Astrocyte (in vitro differentiated cells and primary cell): ENCODE measurements around the gene GHRH. TPM values are rescaled to one million over a fixed set of nuclear protein-coding genes. Genes with fewer than 3 reads are reported as not detected.

Experiments used
- DNase-seq: peaks from one replicate; pipeline ENCODE4 v3.0.0-alpha.2; 2010; ENCODE audit warnings: low read depth
- FAIRE-seq: peaks from 2 replicates; lab custom pipeline; 2011; peaks lifted over from hg19 to GRCh38; lab: Jason Lieb, UNC
- H2AFZ ChIP-seq: 2 replicates; pipeline ENCODE4 v1.6.0; 2012; ENCODE audit warnings: low read depth, low read length, inconsistent platforms
- H3K27ac ChIP-seq: 2 replicates; pipeline ENCODE4 v1.5.1; 2011; ENCODE audit warnings: low read depth, low read length, inconsistent platforms
- H3K27me3 ChIP-seq: 2 replicates; pipeline ENCODE4 v1.6.0; 2011; ENCODE audit warnings: low read length, inconsistent platforms; ENCODE audit not compliant: insufficient read depth
- H3K36me3 ChIP-seq: 2 replicates; pipeline ENCODE4 v1.5.1; 2011; ENCODE audit warnings: low read length, inconsistent platforms; ENCODE audit not compliant: insufficient read depth
- H3K4me1 ChIP-seq: 2 replicates; pipeline ENCODE4 v1.5.1; 2011; ENCODE audit warnings: low read length, inconsistent platforms; ENCODE audit not compliant: insufficient read depth
- H3K4me2 ChIP-seq: 2 replicates; pipeline ENCODE4 v1.6.0; 2012; ENCODE audit warnings: low read length, inconsistent platforms
- H3K4me3 ChIP-seq: 2 replicates; pipeline ENCODE4 v1.5.1; 2011; ENCODE audit warnings: low read depth, mild to moderate bottlenecking, low read length, inconsistent platforms; ENCODE audit not compliant: insufficient read depth
- H3K79me2 ChIP-seq: 2 replicates; pipeline ENCODE4 v1.6.0; 2012; ENCODE audit warnings: mild to moderate bottlenecking, low read length, inconsistent platforms; ENCODE audit not compliant: insufficient read depth
- H3K9ac ChIP-seq: 2 replicates; pipeline ENCODE4 v1.6.0; 2012; ENCODE audit warnings: mild to moderate bottlenecking, low read length, inconsistent platforms
- H3K9me3 ChIP-seq: 2 replicates; pipeline ENCODE4 v1.5.1; 2012; ENCODE audit warnings: low read depth, mild to moderate bottlenecking, low read length, inconsistent platforms; ENCODE audit not compliant: insufficient read depth
- H4K20me1 ChIP-seq: 2 replicates; pipeline ENCODE4 v1.6.0; 2012; ENCODE audit warnings: low read length, inconsistent platforms; ENCODE audit not compliant: insufficient read depth
- H3K27ac Mint-ChIP-seq: one replicate; pipeline ENCODE4 v1.8.0; 2021; ENCODE audit warnings: mild to moderate bottlenecking, mixed read lengths; ENCODE audit not compliant: unreplicated experiment
- H3K27me3 Mint-ChIP-seq: one replicate; pipeline ENCODE4 v1.8.0; 2021; ENCODE audit warnings: low read depth, mixed read lengths; ENCODE audit not compliant: unreplicated experiment
- H3K36me3 Mint-ChIP-seq: one replicate; pipeline ENCODE4 v1.8.0; 2021; ENCODE audit warnings: low read depth, mixed read lengths; ENCODE audit not compliant: unreplicated experiment
- H3K4me1 Mint-ChIP-seq: one replicate; pipeline ENCODE4 v1.8.0; 2021; ENCODE audit warnings: low read depth, mixed read lengths; ENCODE audit not compliant: unreplicated experiment
- H3K4me3 Mint-ChIP-seq: one replicate; pipeline ENCODE4 v1.8.0; 2021; ENCODE audit warnings: mild to moderate bottlenecking, moderate library complexity, mixed read lengths; ENCODE audit not compliant: unreplicated experiment
- H3K9me3 Mint-ChIP-seq: one replicate; pipeline ENCODE4 v1.8.0; 2021; ENCODE audit warnings: mild to moderate bottlenecking, mixed read lengths; ENCODE audit not compliant: unreplicated experiment
- EZH2 ChIP-seq: IDR thresholded peaks from 2 replicates; pipeline ENCODE4 v1.6.1; 2012; ENCODE audit warnings: mild to moderate bottlenecking, low read length, inconsistent platforms; ENCODE audit not compliant: insufficient read depth
- total RNA-seq: library from RNA; stranded (reverse); gene quantifications from 2 replicates; pipeline ENCODE4 v1.2.1, GENCODE V29; 2021
- TF ChIP-seq, protein P1 (sequence below): IDR thresholded peaks from 2 replicates; pipeline ENCODE4 v1.5.1; 2011; ENCODE audit warnings: low read depth, mild to moderate bottlenecking, inconsistent platforms, low read length, moderate library complexity; ENCODE audit not compliant: insufficient read depth

Gene GHRH
- total RNA-seq, 1 donor from 2014 or later: not detected

DNA sequence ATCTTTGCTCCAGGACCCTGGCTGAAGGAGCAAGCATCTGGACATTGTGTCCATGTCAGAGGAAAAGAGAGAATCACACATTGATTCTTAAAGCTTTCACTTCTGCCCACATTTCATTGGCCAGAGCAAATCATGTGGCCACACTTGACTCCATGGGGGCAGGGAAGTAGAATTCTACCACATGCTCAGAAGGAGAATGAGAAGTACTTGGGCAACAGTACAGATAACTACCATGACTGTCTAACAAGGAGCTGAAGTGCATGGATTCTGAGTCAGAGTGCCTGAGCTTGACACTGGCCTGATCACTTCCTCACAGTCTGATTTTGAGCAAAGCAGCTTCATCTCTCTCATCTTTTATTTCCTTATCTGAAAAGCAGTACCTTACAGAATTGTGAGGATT is 38.6 kb downstream of the GHRH start:
- Histone ChIP-seq H3K79me2 (peaks cover 5% of the 10 kb centered on the region), H3K9ac (no peak overlapping the region), H3K27me3 (no peaks in the 10 kb centered on the region), H3K4me2 (peak overlapping the region; percentile 38), H2AFZ (no peak overlapping the region), H3K9me3 (no peaks in the 10 kb centered on the region), H4K20me1 (peaks cover 39% of the 10 kb centered on the region), H3K27ac (peak overlapping the region; percentile 32), H3K36me3 (peaks cover 49% of the 10 kb centered on the region), H3K4me3 (no peak overlapping the region), H3K4me1 (peaks cover 4% of the 10 kb centered on the region)
- H3K27ac Mint-ChIP-seq: peak overlapping the region; percentile 91
- peaks cover 10% of the 10 kb centered on the region for H3K4me1 Mint-ChIP-seq
- peaks cover 13% of the 10 kb centered on the region for H3K36me3 Mint-ChIP-seq
- FAIRE-seq (peak; percentile 39), DNase-seq (peak; percentile 89)
- TF ChIP-seq EZH2: no peak
- TF ChIP-seq, protein P1, sequence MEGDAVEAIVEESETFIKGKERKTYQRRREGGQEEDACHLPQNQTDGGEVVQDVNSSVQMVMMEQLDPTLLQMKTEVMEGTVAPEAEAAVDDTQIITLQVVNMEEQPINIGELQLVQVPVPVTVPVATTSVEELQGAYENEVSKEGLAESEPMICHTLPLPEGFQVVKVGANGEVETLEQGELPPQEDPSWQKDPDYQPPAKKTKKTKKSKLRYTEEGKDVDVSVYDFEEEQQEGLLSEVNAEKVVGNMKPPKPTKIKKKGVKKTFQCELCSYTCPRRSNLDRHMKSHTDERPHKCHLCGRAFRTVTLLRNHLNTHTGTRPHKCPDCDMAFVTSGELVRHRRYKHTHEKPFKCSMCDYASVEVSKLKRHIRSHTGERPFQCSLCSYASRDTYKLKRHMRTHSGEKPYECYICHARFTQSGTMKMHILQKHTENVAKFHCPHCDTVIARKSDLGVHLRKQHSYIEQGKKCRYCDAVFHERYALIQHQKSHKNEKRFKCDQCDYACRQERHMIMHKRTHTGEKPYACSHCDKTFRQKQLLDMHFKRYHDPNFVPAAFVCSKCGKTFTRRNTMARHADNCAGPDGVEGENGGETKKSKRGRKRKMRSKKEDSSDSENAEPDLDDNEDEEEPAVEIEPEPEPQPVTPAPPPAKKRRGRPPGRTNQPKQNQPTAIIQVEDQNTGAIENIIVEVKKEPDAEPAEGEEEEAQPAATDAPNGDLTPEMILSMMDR: no peak
- no peak overlapping the region for H3K4me3 Mint-ChIP-seq
- H3K27me3 Mint-ChIP-seq: no peaks in the 10 kb centered on the region
- no peaks in the 10 kb centered on the region for H3K9me3 Mint-ChIP-seq

DNA sequence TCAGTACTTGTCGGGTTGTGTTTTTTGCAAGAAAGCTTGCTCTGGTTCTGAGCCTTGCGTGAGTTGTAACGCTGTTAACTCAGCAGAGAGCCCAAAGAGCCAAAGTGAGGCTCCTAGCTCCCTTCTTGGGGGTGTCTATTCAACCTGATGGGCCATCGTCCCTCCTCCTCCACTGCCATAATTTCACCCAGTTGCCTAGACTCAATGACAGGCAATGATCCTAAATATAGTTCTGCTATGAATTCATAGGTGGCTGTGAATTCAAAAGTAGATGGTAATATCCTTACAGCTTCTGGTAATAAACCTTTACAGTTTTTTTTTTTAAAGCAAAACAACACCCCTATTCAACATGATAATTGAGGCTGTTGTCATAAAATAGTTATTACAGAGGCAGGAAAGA is 39.5 kb downstream of the GHRH start:
- Histone ChIP-seq H3K27ac (no peak overlapping the region), H3K4me3 (no peak overlapping the region), H3K27me3 (no peaks in the 10 kb centered on the region), H3K9me3 (no peaks in the 10 kb centered on the region), H3K4me2 (no peak overlapping the region), H3K9ac (no peak overlapping the region), H3K4me1 (peaks cover 4% of the 10 kb centered on the region), H3K36me3 (peaks cover 40% of the 10 kb centered on the region), H4K20me1 (peaks cover 36% of the 10 kb centered on the region), H2AFZ (no peak overlapping the region), H3K79me2 (peaks cover 5% of the 10 kb centered on the region)
- Mint-ChIP-seq H3K27ac (no peak overlapping the region), H3K36me3 (peaks cover 9% of the 10 kb centered on the region), H3K27me3 (no peaks in the 10 kb centered on the region), H3K4me1 (peaks cover 10% of the 10 kb centered on the region), H3K4me3 (no peak overlapping the region), H3K9me3 (no peaks in the 10 kb centered on the region)
- TF ChIP-seq, protein P1: no peak
- TF ChIP-seq EZH2: no peak
- no peak for FAIRE-seq
- no peak for DNase-seq

DNA sequence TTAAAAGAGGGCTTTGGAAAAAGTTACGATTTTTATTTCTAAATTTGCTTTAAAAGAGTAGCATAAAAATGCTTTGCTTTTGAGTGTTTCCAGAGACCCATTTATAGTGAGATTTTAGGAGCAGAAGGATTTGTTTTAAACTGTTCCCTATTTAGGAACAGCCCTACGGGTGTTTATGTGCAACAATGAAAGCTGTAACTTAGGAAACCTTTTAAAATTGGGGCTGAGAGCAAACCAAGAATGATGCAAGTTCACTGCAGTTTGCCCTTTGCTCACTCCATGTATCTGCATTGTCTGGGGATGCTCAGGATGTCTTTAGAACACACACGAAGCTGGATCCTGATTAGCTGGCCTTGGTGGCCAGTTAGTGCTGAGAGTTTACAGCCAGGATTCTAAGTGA is 40.9 kb downstream of the GHRH start:
- H3K4me2 ChIP-seq: no peak overlapping the region

More for the DNA sequence above, 40.9 kb downstream of the GHRH start:
- peaks cover 9% of the 10 kb centered on the region for H3K36me3 Mint-ChIP-seq
- Histone ChIP-seq H2AFZ (no peak overlapping the region), H3K9me3 (no peaks in the 10 kb centered on the region), H3K36me3 (peaks cover 36% of the 10 kb centered on the region), H3K27me3 (no peaks in the 10 kb centered on the region), H4K20me1 (peaks cover 31% of the 10 kb centered on the region), H3K9ac (no peak overlapping the region), H3K4me3 (no peak overlapping the region), H3K4me1 (peaks cover 4% of the 10 kb centered on the region), H3K27ac (no peak overlapping the region), H3K79me2 (peaks cover 5% of the 10 kb centered on the region)
- H3K27me3 Mint-ChIP-seq: no peaks in the 10 kb centered on the region
- no peaks in the 10 kb centered on the region for H3K9me3 Mint-ChIP-seq
- H3K4me3 Mint-ChIP-seq: no peak overlapping the region
- H3K4me1 Mint-ChIP-seq: peaks cover 10% of the 10 kb centered on the region
- FAIRE-seq: no peak
- TF ChIP-seq, protein P1: no peak
- TF ChIP-seq EZH2: no peak
- H3K27ac Mint-ChIP-seq: no peak overlapping the region
- no peak for DNase-seq
